Breast epithelium (tissue), 4 donors: Measurements from ENCODE around the gene ENDOV. TPM values are rescaled to one million over a fixed set of nuclear protein-coding genes. Genes with fewer than 3 reads are reported as not detected.
A peak's percentile ranks its signal among the peaks of the same experiment; 100 is the strongest.

ENCODE experiments used
- DNase-seq, 2 donors: peaks; one replicate each; pipeline ENCODE4 v3.0.0-alpha.2; 2019; ENCODE audit warnings: low spot score in 2 of 2
- H3K27ac ChIP-seq, 2 donors: fragments of 200-600 bp; sonication (generic) in 1 of 2; one replicate each; pipeline ENCODE4 v1.5.1; 2016 to 2019; ENCODE audit warnings: mild to moderate bottlenecking in 1 of 2
- H3K27me3 ChIP-seq, 2 donors: fragments of 200-600 bp; sonication (generic) in 1 of 2; one replicate each; pipeline versions ENCODE4 v1.5.1 to v1.6.0; 2017 to 2019; ENCODE audit warnings: control low read depth in 1 of 2, mild to moderate bottlenecking in 1 of 2
- H3K36me3 ChIP-seq: fragments of 200-600 bp; one replicate; pipeline ENCODE4 v1.5.1; 2019
- H3K4me1 ChIP-seq, 2 donors: fragments of 200-600 bp; sonication (generic); one replicate each; pipeline ENCODE4 v1.5.1; 2016 to 2019; ENCODE audit warnings: control low read depth in 1 of 2
- H3K4me3 ChIP-seq, 3 donors: fragments of 200-600 bp; sonication (generic); 1 replicate in 2 of 3; 2 replicates in 1 of 3; pipeline ENCODE4 v1.5.1; 2016 to 2019; ENCODE audit warnings: mild to moderate bottlenecking in 3 of 3, moderate library complexity in 2 of 3
- H3K9me3 ChIP-seq, 2 donors: fragments of 200-600 bp; sonication (generic) in 1 of 2; one replicate each; pipeline ENCODE4 v1.5.1; 2016 to 2019; ENCODE audit warnings: control low read depth in 1 of 2
- POLR2A ChIP-seq: fragments of 450-650 bp; IDR thresholded peaks from one replicate; pipeline ENCODE4 v1.6.1; 2016; ENCODE audit warnings: antibody characterized with exemption, mild to moderate bottlenecking, moderate library complexity
- POLR2AphosphoS5 ChIP-seq, 3 donors: sonication (generic); formaldehyde crosslinking; IDR thresholded peaks; one replicate each; pipeline ENCODE4 v1.6.1; 2017; ENCODE audit warnings: antibody characterized with exemption in 3 of 3
- intact Hi-C: fragments of 100-400 bp; cut with DNase I; formaldehyde crosslinking; loops from one replicate; pipeline ENCODE4 v1.15.1; 2023; ENCODE audit warnings: low total_unique reads
- total RNA-seq, 3 donors: library from RNA; depleted of rRNA; stranded (reverse); fragments of >200 nt; gene quantifications; one replicate each; pipeline ENCODE4 v1.1.0, GENCODE V29; 2016
- TF ChIP-seq, protein P1 (sequence below), 3 donors: fragments of 450-650 bp; IDR thresholded peaks; one replicate each; pipeline ENCODE4 v1.5.1; 2016 to 2017; ENCODE audit warnings: antibody characterized with exemption in 3 of 3, mild to moderate bottlenecking in 3 of 3, moderate library complexity in 3 of 3

The ENDOV gene
- total RNA-seq, 3 donors from 2014 or later = 13.8 to 17.0 (median 16.7) TPM

DNA sequence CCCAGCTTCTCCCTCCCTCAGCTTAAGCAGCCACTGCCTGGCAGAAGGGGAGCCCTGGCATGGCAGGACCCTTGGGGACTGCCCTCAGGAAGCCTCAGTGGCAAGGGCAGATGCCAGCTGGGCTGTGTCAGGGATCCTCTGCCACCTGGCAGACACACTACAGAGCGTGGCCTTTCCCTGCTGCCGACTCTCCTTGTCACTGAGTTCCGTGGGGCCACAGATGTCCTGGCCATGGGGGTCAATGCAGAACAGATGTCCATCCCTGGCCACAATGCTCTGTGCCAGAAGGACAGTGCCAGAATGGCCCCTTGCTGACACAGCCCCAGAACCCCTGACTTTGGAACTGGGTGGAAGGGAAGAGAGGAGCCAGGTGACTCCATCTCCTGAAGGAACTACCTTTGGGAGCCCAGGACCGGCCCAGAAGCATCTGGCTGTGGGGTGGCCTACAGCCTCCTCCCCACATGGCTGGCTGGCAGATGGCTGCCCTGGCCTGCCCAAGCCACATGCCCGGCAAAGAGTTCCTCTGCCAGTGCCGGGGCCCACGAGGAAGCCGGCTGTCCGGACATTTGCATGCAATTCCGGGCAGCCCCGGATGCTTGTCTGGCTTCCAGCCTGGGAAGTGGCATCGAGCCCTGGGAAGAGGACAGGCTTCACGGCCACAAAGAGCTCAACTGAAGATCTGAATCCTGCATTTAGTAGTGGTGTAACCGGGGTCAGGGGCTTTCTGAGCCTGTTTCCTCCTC, 37.4 kb downstream of the ENDOV start:
- Histone ChIP-seq H3K27ac (no peak overlapping the region), H3K9me3 (no peaks in the 10 kb centered on the region), H3K36me3 (no peaks in the 10 kb centered on the region), H3K4me3 (no peak overlapping the region), H3K27me3 (no peaks in the 10 kb centered on the region), H3K4me1 (no peaks in the 10 kb centered on the region)
- TF ChIP-seq POLR2A = no peak
- TF ChIP-seq, protein P1, sequence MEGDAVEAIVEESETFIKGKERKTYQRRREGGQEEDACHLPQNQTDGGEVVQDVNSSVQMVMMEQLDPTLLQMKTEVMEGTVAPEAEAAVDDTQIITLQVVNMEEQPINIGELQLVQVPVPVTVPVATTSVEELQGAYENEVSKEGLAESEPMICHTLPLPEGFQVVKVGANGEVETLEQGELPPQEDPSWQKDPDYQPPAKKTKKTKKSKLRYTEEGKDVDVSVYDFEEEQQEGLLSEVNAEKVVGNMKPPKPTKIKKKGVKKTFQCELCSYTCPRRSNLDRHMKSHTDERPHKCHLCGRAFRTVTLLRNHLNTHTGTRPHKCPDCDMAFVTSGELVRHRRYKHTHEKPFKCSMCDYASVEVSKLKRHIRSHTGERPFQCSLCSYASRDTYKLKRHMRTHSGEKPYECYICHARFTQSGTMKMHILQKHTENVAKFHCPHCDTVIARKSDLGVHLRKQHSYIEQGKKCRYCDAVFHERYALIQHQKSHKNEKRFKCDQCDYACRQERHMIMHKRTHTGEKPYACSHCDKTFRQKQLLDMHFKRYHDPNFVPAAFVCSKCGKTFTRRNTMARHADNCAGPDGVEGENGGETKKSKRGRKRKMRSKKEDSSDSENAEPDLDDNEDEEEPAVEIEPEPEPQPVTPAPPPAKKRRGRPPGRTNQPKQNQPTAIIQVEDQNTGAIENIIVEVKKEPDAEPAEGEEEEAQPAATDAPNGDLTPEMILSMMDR (IDR thresholded peaks at IDR 0.05) = no peak
- no peak for TF ChIP-seq POLR2AphosphoS5 (IDR thresholded peaks at IDR 0.05)
- DNase-seq = no peak
- intact Hi-C loops = no loop called here

DNA sequence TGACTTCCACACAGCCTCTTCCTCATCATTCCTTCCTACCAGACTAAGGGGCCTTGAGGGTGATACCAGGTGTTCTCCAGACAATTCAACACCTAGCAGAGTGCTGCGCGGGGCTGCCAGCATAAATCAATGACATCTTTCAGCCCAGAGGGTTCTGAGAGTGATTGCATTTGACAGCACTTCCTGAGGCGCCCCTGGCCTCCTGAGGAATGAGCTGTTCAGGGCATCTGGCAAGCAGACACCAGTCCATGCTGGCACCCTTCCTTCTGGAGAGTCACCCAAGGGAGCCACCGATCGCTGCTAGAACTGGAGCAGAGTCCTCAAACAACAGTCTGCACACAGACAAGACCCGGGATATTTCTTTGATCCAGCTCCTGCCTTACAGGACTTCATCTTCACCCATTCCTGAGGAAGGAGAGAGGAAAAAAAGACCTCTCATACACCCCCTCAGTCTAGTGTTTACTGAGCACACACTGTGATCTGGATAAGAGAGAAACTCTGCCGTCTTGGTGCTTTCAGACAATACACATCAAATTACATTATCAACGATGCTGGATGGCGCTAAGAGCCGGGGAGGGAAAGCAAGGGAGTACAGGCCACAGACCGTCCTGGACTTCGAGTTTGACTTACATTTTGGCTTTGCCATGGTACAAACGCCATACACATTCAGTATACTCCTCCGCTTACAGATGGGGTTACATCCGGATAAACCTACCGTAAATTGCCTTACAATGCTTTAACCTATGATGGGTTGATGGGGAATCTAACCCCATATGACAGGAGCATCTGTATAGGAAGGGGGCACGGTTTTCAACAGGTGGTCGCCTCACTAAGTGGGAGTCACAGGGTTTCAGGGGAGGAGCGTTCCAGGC, 38.4 kb downstream of the ENDOV start:
- intact Hi-C loops = no loop called here
- H3K4me1 ChIP-seq = no peaks in the 10 kb centered on the region
- DNase-seq = no peak
- TF ChIP-seq POLR2A (no peak), POLR2AphosphoS5 (IDR thresholded peaks at IDR 0.05) (no peak)
- TF ChIP-seq, protein P1 (IDR thresholded peaks at IDR 0.05) = no peak
- peak overlapping the region in 1 of 2 donors; percentile 98 for H3K27ac ChIP-seq
- H3K4me3 ChIP-seq = peak overlapping the region in 2 of 3 donors; percentile 72 to 89
- no peaks in the 10 kb centered on the region for H3K27me3 ChIP-seq
- H3K36me3 ChIP-seq = no peaks in the 10 kb centered on the region
- H3K9me3 ChIP-seq = no peaks in the 10 kb centered on the region

DNA sequence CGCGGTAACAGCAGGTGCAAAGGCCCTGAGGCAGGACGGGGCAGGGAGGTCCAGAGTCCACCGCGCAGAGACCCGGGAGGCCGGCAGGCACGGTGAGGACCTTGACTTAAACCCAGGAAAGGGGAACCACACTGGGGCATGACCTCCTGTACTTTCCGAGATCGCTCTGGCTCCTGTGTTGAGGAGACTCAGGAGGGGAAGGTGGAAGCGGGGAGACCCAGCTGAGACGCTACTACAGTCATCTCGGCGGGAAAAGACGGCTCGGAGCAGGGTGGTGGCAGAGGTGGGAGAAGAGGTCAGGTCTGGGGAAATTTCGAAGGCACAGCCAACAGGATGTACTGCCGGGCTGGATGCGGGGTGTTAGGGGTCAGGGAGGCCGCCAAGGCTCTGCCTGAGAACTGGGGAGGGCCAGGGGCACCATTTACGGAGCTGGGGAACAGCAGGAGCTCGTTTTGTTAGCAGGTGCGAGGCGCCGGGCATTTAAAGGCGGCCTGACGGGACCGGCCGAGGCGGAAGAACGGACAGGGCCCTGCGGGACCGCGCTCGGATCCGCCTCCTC, 39.1 kb downstream of the ENDOV start:
- H3K4me3 ChIP-seq = peak overlapping the region; percentile 58 to 89 (median 72)
- peak overlapping the region; percentile 96 to 98 for H3K27ac ChIP-seq
- no peaks in the 10 kb centered on the region for H3K9me3 ChIP-seq
- H3K36me3 ChIP-seq = no peaks in the 10 kb centered on the region
- TF ChIP-seq, protein P1 (IDR thresholded peaks at IDR 0.05) = no peak
- TF ChIP-seq POLR2AphosphoS5 (IDR thresholded peaks at IDR 0.05) = no peak
- intact Hi-C loops = loop anchor here (1.0 kb wide), 1 partner anchor 21 kb away; no protein-coding TSS in a partner anchor
- no peaks in the 10 kb centered on the region for H3K27me3 ChIP-seq
- no peaks in the 10 kb centered on the region for H3K4me1 ChIP-seq
- no peak for DNase-seq

DNA sequence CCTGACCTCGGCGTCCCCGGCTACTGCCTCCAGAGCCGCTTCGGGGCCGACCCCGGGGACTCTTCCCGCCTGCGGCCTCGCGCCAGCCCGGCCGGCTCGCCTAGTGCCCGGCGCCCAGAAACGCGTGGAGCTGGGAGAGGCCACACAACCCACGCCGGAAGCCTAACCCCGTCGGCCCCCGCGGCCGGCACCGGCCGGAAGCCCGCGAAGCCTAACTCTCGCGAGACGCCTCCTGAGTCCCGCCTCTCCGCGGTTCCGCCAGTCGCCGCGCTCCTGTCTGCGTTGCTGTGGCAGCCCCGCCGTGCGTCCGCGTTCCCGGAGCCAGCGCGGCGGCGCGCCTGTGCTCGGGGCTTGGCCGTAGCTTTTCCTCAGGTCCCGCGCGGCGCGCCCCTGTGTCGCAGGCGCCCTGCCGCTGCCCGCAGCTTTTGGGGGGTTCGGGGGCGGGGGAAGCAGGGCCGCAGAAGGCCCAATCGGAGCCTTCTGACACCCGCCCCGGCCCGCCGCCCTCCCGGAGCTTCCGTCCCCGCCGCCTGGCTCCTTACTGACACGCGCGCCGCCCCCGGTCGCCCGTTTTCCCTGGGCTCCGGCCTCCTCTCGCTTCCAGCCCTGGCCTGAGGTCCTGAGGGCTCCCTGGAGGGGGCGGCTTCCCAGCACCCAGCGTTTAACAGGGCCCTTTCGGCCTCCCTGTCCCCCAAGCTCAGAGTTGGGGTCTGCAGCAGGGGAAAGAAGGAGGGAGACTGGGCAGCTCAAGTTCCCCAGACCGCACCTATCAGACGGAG, 39.8 kb downstream of the ENDOV start:
- H3K27me3 ChIP-seq = no peaks in the 10 kb centered on the region
- TF ChIP-seq POLR2A = peak; percentile 78
- TF ChIP-seq, protein P1 (IDR thresholded peaks at IDR 0.05) = peak in 1 of 3 donors; percentile 12
- peak; percentile 82 to 90 (median 90) for TF ChIP-seq POLR2AphosphoS5 (IDR thresholded peaks at IDR 0.05)
- no peaks in the 10 kb centered on the region for H3K36me3 ChIP-seq
- no peaks in the 10 kb centered on the region for H3K4me1 ChIP-seq
- intact Hi-C loops = loop anchor here (1.0 kb wide), 1 partner anchor 21 kb away; no protein-coding TSS in a partner anchor
- H3K27ac ChIP-seq = peak overlapping the region; percentile 96 to 98
- no peaks in the 10 kb centered on the region for H3K9me3 ChIP-seq
- DNase-seq = peak; percentile 95 to 97
- peak overlapping the region; percentile 58 to 89 (median 72) for H3K4me3 ChIP-seq
